ENCODE results near the gene KIF2A.

Gene KIF2A

GRCh38 chr5:62421414-62421813 is 115.4 kb downstream of the KIF2A start:
- no peak overlapping the region for H3K4me3 ChIP-seq (ENCODE audit: low read depth, low read length)
- TF ChIP-seq, protein P1, sequence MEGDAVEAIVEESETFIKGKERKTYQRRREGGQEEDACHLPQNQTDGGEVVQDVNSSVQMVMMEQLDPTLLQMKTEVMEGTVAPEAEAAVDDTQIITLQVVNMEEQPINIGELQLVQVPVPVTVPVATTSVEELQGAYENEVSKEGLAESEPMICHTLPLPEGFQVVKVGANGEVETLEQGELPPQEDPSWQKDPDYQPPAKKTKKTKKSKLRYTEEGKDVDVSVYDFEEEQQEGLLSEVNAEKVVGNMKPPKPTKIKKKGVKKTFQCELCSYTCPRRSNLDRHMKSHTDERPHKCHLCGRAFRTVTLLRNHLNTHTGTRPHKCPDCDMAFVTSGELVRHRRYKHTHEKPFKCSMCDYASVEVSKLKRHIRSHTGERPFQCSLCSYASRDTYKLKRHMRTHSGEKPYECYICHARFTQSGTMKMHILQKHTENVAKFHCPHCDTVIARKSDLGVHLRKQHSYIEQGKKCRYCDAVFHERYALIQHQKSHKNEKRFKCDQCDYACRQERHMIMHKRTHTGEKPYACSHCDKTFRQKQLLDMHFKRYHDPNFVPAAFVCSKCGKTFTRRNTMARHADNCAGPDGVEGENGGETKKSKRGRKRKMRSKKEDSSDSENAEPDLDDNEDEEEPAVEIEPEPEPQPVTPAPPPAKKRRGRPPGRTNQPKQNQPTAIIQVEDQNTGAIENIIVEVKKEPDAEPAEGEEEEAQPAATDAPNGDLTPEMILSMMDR (IDR thresholded peaks at IDR 0.05; ENCODE audit: low read depth, low read length) = no peak

GRCh38 chr5:62424763-62425162 is 118.8 kb downstream of the KIF2A start:
- H3K4me3 ChIP-seq (ENCODE audit: low read depth, low read length) = no peak overlapping the region
- TF ChIP-seq, protein P1 (IDR thresholded peaks at IDR 0.05; ENCODE audit: low read depth, low read length) = no peak

DNA sequence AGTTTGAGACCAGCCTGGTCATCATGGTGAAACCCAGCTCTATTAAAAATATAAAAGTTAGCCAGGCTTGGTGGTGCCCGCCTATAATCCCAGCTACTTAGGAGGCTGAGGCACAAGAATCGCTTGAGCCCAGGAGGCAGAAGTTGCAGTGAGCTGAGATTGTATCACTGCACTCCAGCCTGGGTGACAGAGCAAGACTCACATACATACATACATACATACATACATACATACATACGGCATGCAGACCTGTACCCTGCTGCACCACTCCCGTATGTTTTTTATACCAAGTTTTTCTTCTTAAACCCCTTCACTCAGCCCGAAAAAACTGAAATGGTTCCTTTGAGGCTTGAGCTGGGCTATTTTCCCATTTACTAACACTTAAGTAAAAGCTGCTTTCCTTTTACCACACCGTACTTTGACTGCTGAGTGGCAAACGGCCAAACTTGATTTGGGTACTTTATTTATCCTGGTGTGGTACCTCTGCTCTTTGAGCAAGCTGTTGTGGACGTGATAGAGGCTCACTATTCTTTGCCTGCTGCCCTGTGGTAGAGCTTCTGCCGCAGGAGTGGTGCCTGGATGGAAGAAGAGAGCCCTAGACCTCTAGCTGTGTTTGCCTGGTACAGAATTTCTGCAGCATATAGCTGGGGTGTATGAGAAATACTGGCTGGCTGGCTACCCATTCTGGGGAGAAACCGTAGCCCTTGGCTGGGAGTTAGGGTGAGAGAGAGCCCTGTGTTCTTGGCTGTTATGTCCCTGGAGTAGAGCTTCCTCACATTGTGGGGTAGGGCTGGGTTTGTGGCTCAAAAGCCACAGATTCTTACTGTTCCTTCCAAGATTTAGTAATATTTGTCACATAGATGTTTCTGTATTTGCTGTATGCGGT is 126.0 kb downstream of the KIF2A start:
- TF ChIP-seq, protein P1 (IDR thresholded peaks at IDR 0.05; ENCODE audit: low read depth, low read length) = no peak
- no peak overlapping the region for H3K4me3 ChIP-seq (ENCODE audit: low read depth, low read length)

DNA sequence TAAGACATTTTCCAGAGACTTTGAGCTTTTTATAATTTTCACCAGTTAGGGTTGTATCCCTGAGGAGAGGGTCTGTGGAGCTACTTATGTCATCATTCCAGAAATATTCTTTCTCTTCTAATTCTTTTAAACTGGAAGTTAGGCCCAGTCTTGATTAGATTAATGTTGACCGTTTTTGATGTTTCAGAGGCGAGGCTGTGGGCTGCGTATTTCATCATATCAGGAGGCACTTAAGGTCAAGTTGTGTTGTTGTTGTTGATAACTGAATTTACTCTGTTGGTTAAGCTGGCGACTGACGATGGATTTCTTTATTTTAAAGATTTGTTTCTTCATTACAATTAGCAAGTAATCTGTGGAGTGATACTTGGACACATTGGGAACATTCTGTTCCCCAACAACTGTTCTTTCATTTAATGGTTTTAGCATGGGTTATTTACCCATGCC is 126.6 kb downstream of the KIF2A start:
- H3K4me3 ChIP-seq (ENCODE audit: low read depth, low read length) = no peak overlapping the region
- TF ChIP-seq, protein P1 (IDR thresholded peaks at IDR 0.05; ENCODE audit: low read depth, low read length) = no peak
